PC-3 (cell line): ENCODE results near the gene LARP6. TPM values are rescaled to one million over a fixed set of nuclear protein-coding genes. Genes with fewer than 3 reads are reported as not detected.
A peak's percentile ranks its signal among the peaks of the same experiment; 100 is the strongest.

Source experiments
- ATAC-seq: fragments of 200-7000 bp; cut with Tn5 transposase; 2 replicates; pipeline ENCODE4 v1.9.1; 2020; ENCODE audit warnings: mild to moderate bottlenecking, moderate library complexity
- BruUV-seq: library from RNA; stranded (reverse); fragments of 400-500 nt; replicated peaks from 2 replicates; lab custom pipeline; 2021; lab: Mats Ljungman, UMichigan
- CTCF ChIA-PET: fragments of 300-600 bp; sonication (Branson Sonifier 250); formaldehyde crosslinking; loops from one replicate; lab custom pipeline; 2022; ENCODE audit warnings: antibody characterized with exemption; lab: Charles Lee
- POLR2A ChIA-PET: fragments of 300-600 bp; sonication (Branson Sonifier 250); formaldehyde crosslinking; loops from one replicate; lab custom pipeline; 2022; ENCODE audit warnings: antibody characterized with exemption; ENCODE audit not compliant: unreplicated experiment; lab: Charles Lee
- DNase-seq: peaks from one replicate; pipeline ENCODE4 v3.0.0-alpha.2; 2015
- H2AFZ ChIP-seq: fragments of 300-600 bp; sonication (generic); 2 replicates; pipeline ENCODE4 v1.6.0; 2016; ENCODE audit warnings: antibody characterized with exemption, low read length
- H3F3A ChIP-seq: fragments of 300-600 bp; sonication (generic); one replicate; pipeline ENCODE4 v1.6.0; 2017; ENCODE audit warnings: antibody characterized with exemption, low read length, control low read depth, mild to moderate bottlenecking; ENCODE audit not compliant: unreplicated experiment
- H3K27ac ChIP-seq: fragments of 300-600 bp; sonication (generic); 2 replicates; pipeline ENCODE4 v1.5.1; 2016; ENCODE audit warnings: mild to moderate bottlenecking, low read length
- H3K27me3 ChIP-seq: fragments of 300-600 bp; sonication (generic); 2 replicates; pipeline ENCODE4 v1.6.1; 2016; ENCODE audit warnings: low read length, mixed read lengths
- H3K36me3 ChIP-seq: fragments of 300-600 bp; sonication (generic); 2 replicates; pipeline ENCODE4 v1.6.1; 2016; ENCODE audit warnings: low read depth, mixed run types, low read length, mixed read lengths
- H3K4me1 ChIP-seq: fragments of 300-600 bp; sonication (generic); 2 replicates; pipeline ENCODE4 v1.5.1; 2016; ENCODE audit warnings: low read length; ENCODE audit not compliant: insufficient read depth
- H3K4me2 ChIP-seq: fragments of 300-600 bp; sonication (generic); 2 replicates; pipeline ENCODE4 v1.6.0; 2016; ENCODE audit warnings: low read length
- H3K4me3 ChIP-seq: fragments of 300-600 bp; sonication (generic); 2 replicates; pipeline ENCODE4 v1.5.1; 2016; ENCODE audit warnings: mild to moderate bottlenecking, low read length, mixed read lengths
- H3K79me2 ChIP-seq: fragments of 300-600 bp; sonication (generic); 2 replicates; pipeline ENCODE4 v1.6.1; 2017; ENCODE audit warnings: low read length, mixed read lengths
- H3K9ac ChIP-seq: fragments of 300-600 bp; sonication (generic); 2 replicates; pipeline ENCODE4 v1.6.0; 2016; ENCODE audit warnings: mild to moderate bottlenecking, low read length
- H3K9me2 ChIP-seq: fragments of 300-600 bp; sonication (generic); replicated peaks from 2 replicates; pipeline ENCODE4 v1.6.1; 2016; ENCODE audit warnings: mixed run types, low read length, mixed read lengths
- H3K9me3 ChIP-seq: fragments of 300-600 bp; sonication (generic); 2 replicates; pipeline ENCODE4 v1.6.1; 2016; ENCODE audit warnings: low read length, mixed read lengths
- H4K20me1 ChIP-seq: fragments of 300-600 bp; sonication (generic); 2 replicates; pipeline ENCODE4 v1.6.1; 2016; ENCODE audit warnings: low read length, mixed read lengths
- EZH2 ChIP-seq: fragments of 300-600 bp; sonication (generic); IDR thresholded peaks from one replicate; pipeline ENCODE4 v1.6.1; 2017; ENCODE audit warnings: antibody characterized with exemption, mild to moderate bottlenecking, low read length; ENCODE audit not compliant: unreplicated experiment
- EZH2phosphoT487 ChIP-seq: fragments of 300-600 bp; sonication (generic); IDR thresholded peaks from 2 replicates; pipeline ENCODE4 v1.6.1; 2018; ENCODE audit warnings: mild to moderate bottlenecking, antibody characterized with exemption, low read length, borderline replicate concordance
- intact Hi-C: fragments of 100-400 bp; cut with micrococcal nuclease; formaldehyde crosslinking; loops from 2 replicates; pipeline ENCODE4 v1.9.0; 2023
- total RNA-seq: library from RNA; depleted of rRNA; stranded (reverse); fragments of >200 nt; gene quantifications from 2 replicates; pipeline ENCODE4 v1.2.3, GENCODE V29; 2014
- TF ChIP-seq, protein P1 (sequence below): fragments of 300-600 bp; sonication (generic); conservative IDR thresholded peaks from 2 replicates; pipeline ENCODE4 v1.5.1; 2017; ENCODE audit warnings: antibody characterized with exemption, low read depth, mild to moderate bottlenecking, low read length

Gene LARP6
- total RNA-seq, 1 experiment from 2014 or later: 133 TPM

DNA sequence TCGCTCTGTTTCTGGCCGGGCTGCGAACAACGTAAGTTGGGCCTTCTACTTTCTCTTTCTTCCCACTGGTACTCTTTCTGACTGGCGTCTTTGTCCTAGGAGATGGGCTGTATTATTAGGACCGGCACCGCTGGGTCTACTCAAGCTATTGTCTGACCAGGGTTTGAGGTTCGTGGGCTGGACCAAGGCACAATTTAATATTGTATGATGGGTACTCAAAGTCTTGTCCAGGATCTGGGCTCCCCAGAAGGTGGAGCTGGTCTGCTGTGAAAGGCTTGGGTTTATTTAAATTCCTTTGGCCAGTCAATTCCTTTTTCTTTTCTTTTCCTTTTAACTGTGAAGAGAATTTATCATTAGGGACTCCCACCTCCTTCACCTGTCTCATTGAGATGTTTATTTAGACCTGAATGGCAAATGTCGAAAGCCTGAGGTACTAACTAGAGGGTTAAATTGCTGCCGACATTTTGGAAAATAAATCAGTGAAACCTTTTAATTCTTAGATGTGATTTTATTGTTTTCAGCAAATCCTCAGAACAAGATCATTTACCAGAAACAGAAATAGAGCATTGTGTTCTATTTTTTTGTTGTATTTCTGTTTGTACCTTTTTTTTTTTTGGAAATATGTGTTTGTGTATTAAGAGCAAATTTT is 39.1 kb upstream of the LARP6 start:
- Histone ChIP-seq H3K9me2 (no peaks in the 10 kb centered on the region), H3K4me2 (peak overlapping the region; percentile 81), H3K36me3 (no peaks in the 10 kb centered on the region), H3K27ac (peak overlapping the region; percentile 70), H3K27me3 (no peaks in the 10 kb centered on the region), H3F3A (no peaks in the 10 kb centered on the region), H3K79me2 (peaks cover 33% of the 10 kb centered on the region), H3K4me3 (peak overlapping the region; percentile 80), H3K9me3 (no peaks in the 10 kb centered on the region), H3K9ac (peak overlapping the region; percentile 48), H2AFZ (peak overlapping the region; percentile 87), H3K4me1 (peaks cover 19% of the 10 kb centered on the region), H4K20me1 (no peaks in the 10 kb centered on the region)
- ATAC-seq (peak; percentile 54), DNase-seq (peak; percentile 56)
- intact Hi-C loops: loop anchor here (5.0 to 10.0 kb wide), 2 partner anchors 222 to 549 kb away; partner anchors contain the start of gene THSD4
- TSS peak; percentile 73 for BruUV-seq
- ChIA-PET CTCF (no interaction called here), POLR2A (interaction anchor here (0.7 kb wide), 1 partner anchor 89 kb away, joined by 11 read pairs; no protein-coding TSS in a partner anchor)
- no peak for TF ChIP-seq EZH2phosphoT487
- TF ChIP-seq, protein P1, sequence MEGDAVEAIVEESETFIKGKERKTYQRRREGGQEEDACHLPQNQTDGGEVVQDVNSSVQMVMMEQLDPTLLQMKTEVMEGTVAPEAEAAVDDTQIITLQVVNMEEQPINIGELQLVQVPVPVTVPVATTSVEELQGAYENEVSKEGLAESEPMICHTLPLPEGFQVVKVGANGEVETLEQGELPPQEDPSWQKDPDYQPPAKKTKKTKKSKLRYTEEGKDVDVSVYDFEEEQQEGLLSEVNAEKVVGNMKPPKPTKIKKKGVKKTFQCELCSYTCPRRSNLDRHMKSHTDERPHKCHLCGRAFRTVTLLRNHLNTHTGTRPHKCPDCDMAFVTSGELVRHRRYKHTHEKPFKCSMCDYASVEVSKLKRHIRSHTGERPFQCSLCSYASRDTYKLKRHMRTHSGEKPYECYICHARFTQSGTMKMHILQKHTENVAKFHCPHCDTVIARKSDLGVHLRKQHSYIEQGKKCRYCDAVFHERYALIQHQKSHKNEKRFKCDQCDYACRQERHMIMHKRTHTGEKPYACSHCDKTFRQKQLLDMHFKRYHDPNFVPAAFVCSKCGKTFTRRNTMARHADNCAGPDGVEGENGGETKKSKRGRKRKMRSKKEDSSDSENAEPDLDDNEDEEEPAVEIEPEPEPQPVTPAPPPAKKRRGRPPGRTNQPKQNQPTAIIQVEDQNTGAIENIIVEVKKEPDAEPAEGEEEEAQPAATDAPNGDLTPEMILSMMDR: peak; percentile 78

DNA sequence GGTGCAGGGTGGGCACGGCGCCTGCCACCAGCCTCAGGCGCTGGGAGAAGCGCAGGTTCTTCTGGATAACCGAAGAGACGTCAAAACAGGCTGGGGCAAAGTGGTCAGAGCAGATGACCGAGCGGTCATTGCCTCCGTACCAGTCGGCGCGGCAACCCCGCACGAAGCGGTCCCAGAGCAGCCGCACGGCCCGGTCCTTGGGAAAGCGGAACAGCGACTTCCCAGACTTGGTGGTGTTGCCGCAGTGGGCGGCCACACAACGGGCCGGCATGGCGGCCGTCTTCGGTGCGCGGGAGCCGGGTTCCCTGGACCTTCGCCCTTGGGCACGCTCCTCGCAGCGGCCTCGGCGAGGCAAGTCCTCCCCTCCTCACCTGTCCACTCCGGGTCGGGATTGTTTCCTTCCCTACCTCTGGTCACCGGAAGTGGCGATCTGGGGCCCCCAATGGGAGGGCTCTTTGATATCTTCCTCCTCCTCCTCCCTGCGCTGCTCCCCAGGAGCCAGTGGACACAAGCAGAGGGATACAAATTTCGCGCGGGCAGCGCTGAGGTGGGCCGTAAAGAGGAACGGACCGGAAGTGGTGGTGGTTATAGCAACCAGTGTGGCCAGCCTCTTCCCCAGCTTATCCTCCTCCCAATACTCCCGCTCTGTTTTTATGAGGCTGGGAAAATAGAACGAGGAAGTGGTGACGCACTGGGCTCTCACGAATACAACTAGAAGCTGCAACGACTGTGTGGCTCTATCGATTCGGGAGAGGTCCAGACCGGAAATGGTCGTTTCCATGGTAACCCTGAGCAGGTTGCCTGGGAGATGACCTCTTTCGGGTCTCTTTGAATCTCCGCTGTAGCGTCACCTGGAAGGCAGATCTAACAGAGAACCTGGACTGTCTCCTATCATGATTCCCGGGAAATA is 38.3 kb upstream of the LARP6 start, which contains the start of the genes LRRC49 and THAP10:
LRRC49 (plus strand) TSS at position 825 of the 910 bp plus-strand sequence; CDS start at position 894, 69 bp downstream.
THAP10 (minus strand) TSS at position 432 of the 910 bp plus-strand sequence; CDS start at position 271, 161 bp downstream.
- Histone ChIP-seq H2AFZ (peak within 1 kb of the TSS; percentile 87), H3K27ac (peak within 1 kb of the TSS; percentile 70), H4K20me1 (no peaks in the 10 kb centered on the region), H3K9me2 (no peaks in the 10 kb centered on the region), H3K79me2 (peaks cover 36% of the 10 kb centered on the region), H3K4me3 (peak within 1 kb of the TSS; percentile 80), H3F3A (no peaks in the 10 kb centered on the region), H3K36me3 (no peaks in the 10 kb centered on the region), H3K9ac (peak within 1 kb of the TSS; percentile 88), H3K27me3 (no peaks in the 10 kb centered on the region), H3K4me2 (peak within 1 kb of the TSS; percentile 81), H3K9me3 (no peaks in the 10 kb centered on the region), H3K4me1 (peaks cover 19% of the 10 kb centered on the region)
- intact Hi-C loops: loop anchor here (5.0 to 10.0 kb wide), 2 partner anchors 223 to 550 kb away; partner anchors contain the start of gene THSD4
- TSS peak; percentile 54 for BruUV-seq
- TF ChIP-seq, protein P1: no peak
- TF ChIP-seq EZH2phosphoT487: no peak
- no peak for TF ChIP-seq EZH2
- ChIA-PET POLR2A (interaction anchor here (0.7 kb wide), 2 partner anchors 29 to 50 kb away, joined by 4 read pairs; no protein-coding TSS in a partner anchor), CTCF (interaction anchor here (0.6 kb wide), 1 partner anchor 125 kb away, joined by 5 read pairs; no protein-coding TSS in a partner anchor)
- DNase-seq (peak; percentile 96), ATAC-seq (peak; percentile 96)
